Measurements from ENCODE around the gene FAM193A.
A peak's percentile ranks its signal among the peaks of the same experiment; 100 is the strongest.

FAM193A gene, protein sequence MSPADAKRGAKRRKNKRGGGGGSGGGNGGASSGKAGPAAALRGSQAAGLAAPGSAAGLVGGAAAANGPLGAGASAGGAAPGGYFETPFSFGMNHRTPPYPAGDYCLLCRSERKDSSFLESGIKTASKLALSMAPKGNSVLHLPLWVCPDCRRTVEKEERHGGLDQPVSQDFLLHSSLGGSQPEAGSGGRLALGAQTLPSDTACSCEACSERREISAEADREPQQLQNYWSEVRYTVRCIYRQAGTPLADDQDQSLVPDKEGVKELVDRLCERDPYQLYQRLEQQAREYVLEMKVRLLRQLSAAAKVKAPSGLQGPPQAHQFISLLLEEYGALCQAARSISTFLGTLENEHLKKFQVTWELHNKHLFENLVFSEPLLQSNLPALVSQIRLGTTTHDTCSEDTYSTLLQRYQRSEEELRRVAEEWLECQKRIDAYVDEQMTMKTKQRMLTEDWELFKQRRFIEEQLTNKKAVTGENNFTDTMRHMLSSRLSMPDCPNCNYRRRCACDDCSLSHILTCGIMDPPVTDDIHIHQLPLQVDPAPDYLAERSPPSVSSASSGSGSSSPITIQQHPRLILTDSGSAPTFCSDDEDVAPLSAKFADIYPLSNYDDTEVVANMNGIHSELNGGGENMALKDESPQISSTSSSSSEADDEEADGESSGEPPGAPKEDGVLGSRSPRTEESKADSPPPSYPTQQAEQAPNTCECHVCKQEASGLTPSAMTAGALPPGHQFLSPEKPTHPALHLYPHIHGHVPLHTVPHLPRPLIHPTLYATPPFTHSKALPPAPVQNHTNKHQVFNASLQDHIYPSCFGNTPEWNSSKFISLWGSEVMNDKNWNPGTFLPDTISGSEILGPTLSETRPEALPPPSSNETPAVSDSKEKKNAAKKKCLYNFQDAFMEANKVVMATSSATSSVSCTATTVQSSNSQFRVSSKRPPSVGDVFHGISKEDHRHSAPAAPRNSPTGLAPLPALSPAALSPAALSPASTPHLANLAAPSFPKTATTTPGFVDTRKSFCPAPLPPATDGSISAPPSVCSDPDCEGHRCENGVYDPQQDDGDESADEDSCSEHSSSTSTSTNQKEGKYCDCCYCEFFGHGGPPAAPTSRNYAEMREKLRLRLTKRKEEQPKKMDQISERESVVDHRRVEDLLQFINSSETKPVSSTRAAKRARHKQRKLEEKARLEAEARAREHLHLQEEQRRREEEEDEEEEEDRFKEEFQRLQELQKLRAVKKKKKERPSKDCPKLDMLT (N-terminal part only)

GRCh38 chr4:2536193-2537010 is at the start of gene FAM193A:
Gene FAM193A (plus strand): TSS chr4:2536647. CDS start chr4:2536916, 269 bp downstream.
- H3K27ac ChIP-seq (ENCODE audit: poor library complexity, severe bottlenecking): peak within 1 kb of the TSS; percentile 68
- DNase-seq (ENCODE audit: low spot score) (peak; percentile 99), ATAC-seq (ENCODE audit: low read depth) (peak; percentile 89)

GRCh38 chr4:2486981-2487380 is 49.5 kb upstream of the FAM193A start:
- peaks cover 28% of the 10 kb centered on the region for H3K36me3 ChIP-seq (ENCODE audit: low read depth)
- DNase-seq (ENCODE audit: low spot score) (no peak), ATAC-seq (ENCODE audit: low read depth) (no peak)
- TF ChIP-seq, protein P1, sequence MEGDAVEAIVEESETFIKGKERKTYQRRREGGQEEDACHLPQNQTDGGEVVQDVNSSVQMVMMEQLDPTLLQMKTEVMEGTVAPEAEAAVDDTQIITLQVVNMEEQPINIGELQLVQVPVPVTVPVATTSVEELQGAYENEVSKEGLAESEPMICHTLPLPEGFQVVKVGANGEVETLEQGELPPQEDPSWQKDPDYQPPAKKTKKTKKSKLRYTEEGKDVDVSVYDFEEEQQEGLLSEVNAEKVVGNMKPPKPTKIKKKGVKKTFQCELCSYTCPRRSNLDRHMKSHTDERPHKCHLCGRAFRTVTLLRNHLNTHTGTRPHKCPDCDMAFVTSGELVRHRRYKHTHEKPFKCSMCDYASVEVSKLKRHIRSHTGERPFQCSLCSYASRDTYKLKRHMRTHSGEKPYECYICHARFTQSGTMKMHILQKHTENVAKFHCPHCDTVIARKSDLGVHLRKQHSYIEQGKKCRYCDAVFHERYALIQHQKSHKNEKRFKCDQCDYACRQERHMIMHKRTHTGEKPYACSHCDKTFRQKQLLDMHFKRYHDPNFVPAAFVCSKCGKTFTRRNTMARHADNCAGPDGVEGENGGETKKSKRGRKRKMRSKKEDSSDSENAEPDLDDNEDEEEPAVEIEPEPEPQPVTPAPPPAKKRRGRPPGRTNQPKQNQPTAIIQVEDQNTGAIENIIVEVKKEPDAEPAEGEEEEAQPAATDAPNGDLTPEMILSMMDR (IDR thresholded peaks at IDR 0.05; ENCODE audit: poor library complexity, severe bottlenecking): no peak
- no peak overlapping the region for H3K4me3 ChIP-seq (ENCODE audit: severe bottlenecking)
- peaks cover 8% of the 10 kb centered on the region for H3K4me1 ChIP-seq (ENCODE audit: insufficient read depth, poor library complexity, severe bottlenecking)
- no peaks in the 10 kb centered on the region for H3K27me3 ChIP-seq (ENCODE audit: insufficient read depth, poor library complexity, severe bottlenecking)
- no peaks in the 10 kb centered on the region for H3K9me3 ChIP-seq (ENCODE audit: severe bottlenecking)
- no peak overlapping the region for H3K27ac ChIP-seq (ENCODE audit: poor library complexity, severe bottlenecking)

More at GRCh38 chr4:2536193-2537010, at the start of gene FAM193A:
- Histone ChIP-seq H3K4me3 (ENCODE audit: severe bottlenecking) (peak within 1 kb of the TSS; percentile 74), H3K36me3 (ENCODE audit: low read depth) (peaks cover 12% of the 10 kb centered on the region; the same call in 1 of the 2 replicates), H3K9me3 (ENCODE audit: severe bottlenecking) (no peaks in the 10 kb centered on the region), H3K27me3 (ENCODE audit: insufficient read depth, poor library complexity, severe bottlenecking) (no peaks in the 10 kb centered on the region), H3K4me1 (ENCODE audit: insufficient read depth, poor library complexity, severe bottlenecking) (peaks cover 3% of the 10 kb centered on the region)
- TF ChIP-seq, protein P1 (IDR thresholded peaks at IDR 0.05; ENCODE audit: poor library complexity, severe bottlenecking): no peak

DNA sequence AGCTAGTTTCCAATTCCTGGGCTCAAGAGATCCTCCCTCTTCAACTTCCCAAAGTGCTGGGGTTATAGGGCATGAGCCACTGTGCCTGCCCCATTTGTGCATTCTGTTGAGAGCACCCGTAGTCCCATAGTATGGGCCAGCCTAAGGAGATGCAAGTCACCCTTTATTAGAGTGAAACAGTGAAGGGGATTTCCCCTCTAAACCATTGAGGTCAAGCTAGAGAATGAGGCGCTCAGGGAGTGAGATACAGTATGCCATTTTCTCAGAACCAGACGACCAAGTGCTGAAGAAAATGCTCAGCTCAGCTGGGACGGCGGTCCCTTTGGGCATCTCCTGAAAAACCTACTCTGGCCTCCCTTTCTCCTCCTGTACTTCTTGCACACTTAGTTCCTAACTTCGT is 48.8 kb upstream of the FAM193A start:
- ATAC-seq (ENCODE audit: low read depth): no peak
- DNase-seq (ENCODE audit: low spot score): no peak
- Histone ChIP-seq H3K9me3 (ENCODE audit: severe bottlenecking) (no peaks in the 10 kb centered on the region), H3K36me3 (ENCODE audit: low read depth) (peaks cover 34% of the 10 kb centered on the region), H3K4me1 (ENCODE audit: insufficient read depth, poor library complexity, severe bottlenecking) (peaks cover 8% of the 10 kb centered on the region), H3K27ac (ENCODE audit: poor library complexity, severe bottlenecking) (no peak overlapping the region), H3K27me3 (ENCODE audit: insufficient read depth, poor library complexity, severe bottlenecking) (no peaks in the 10 kb centered on the region), H3K4me3 (ENCODE audit: severe bottlenecking) (no peak overlapping the region)
- TF ChIP-seq, protein P1 (IDR thresholded peaks at IDR 0.05; ENCODE audit: poor library complexity, severe bottlenecking): no peak

GRCh38 chr4:2489081-2489805 is 47.2 kb upstream of the FAM193A start:
- DNase-seq (ENCODE audit: low spot score): no peak
- Histone ChIP-seq H3K4me3 (ENCODE audit: severe bottlenecking) (no peak overlapping the region), H3K9me3 (ENCODE audit: severe bottlenecking) (no peaks in the 10 kb centered on the region), H3K27ac (ENCODE audit: poor library complexity, severe bottlenecking) (peak overlapping the region; percentile 44), H3K36me3 (ENCODE audit: low read depth) (peaks cover 45% of the 10 kb centered on the region), H3K4me1 (ENCODE audit: insufficient read depth, poor library complexity, severe bottlenecking) (peaks cover 8% of the 10 kb centered on the region), H3K27me3 (ENCODE audit: insufficient read depth, poor library complexity, severe bottlenecking) (no peaks in the 10 kb centered on the region)
- ATAC-seq (ENCODE audit: low read depth): no peak
- TF ChIP-seq, protein P1 (IDR thresholded peaks at IDR 0.05; ENCODE audit: poor library complexity, severe bottlenecking): no peak
